Measurements from ENCODE around the gene DCLRE1B. TPM values are rescaled to one million over a fixed set of nuclear protein-coding genes. Genes with fewer than 3 reads are reported as not detected.

DCLRE1B gene
- total RNA-seq, 2 donors from 2014 or later = 5.4 to 7.0 TPM

GRCh38 chr1:113918243-113918642 lies 13.1 kb downstream of the DCLRE1B start:
- no peak overlapping the region for H3K4me3 Mint-ChIP-seq
- H3K4me1 Mint-ChIP-seq = peaks cover 7% of the 10 kb centered on the region
- H3K36me3 Mint-ChIP-seq (ENCODE audit: low read depth) = peaks cover 2% of the 10 kb centered on the region
- H3K27ac Mint-ChIP-seq = no peak overlapping the region
- DNase-seq (no peak), ATAC-seq (no peak)
- H3K27me3 Mint-ChIP-seq = peaks cover 9% of the 10 kb centered on the region
- H3K9me3 ChIP-seq (ENCODE audit: control insufficient read depth, low read length, poor library complexity, severe bottlenecking) = no peaks in the 10 kb centered on the region

DNA sequence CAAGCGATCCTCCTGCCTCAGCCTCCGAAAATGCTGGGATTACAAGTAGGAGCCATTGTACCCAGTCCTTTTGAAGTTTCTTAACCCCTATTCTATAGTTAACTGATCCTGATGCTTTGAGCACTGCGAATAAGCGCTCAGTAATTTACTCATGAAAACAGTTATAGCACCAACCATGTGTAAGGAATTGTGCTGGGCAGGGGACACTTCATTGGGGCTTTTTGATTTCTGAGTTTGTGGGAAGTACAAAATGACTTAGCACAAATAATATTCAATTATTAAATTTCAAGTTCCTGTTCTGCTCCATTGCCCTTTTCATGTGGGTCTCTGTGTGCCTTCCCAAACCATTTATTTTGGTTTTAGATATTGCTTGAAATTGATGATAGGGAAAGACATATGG lies 17.8 kb downstream of the DCLRE1B start:
- H3K27me3 Mint-ChIP-seq = peaks cover 9% of the 10 kb centered on the region
- H3K36me3 Mint-ChIP-seq (ENCODE audit: low read depth) = peaks cover 2% of the 10 kb centered on the region
- no peak for DNase-seq
- ATAC-seq = no peak
- peaks cover 6% of the 10 kb centered on the region for H3K4me1 Mint-ChIP-seq
- H3K9me3 ChIP-seq (ENCODE audit: control insufficient read depth, low read length, poor library complexity, severe bottlenecking) = no peaks in the 10 kb centered on the region
- no peak overlapping the region for H3K4me3 Mint-ChIP-seq
- no peak overlapping the region for H3K27ac Mint-ChIP-seq

- H3K9me3 ChIP-seq (ENCODE audit: control insufficient read depth, low read length, poor library complexity, severe bottlenecking) = no peaks in the 10 kb centered on the region
- Mint-ChIP-seq H3K4me3 (no peak overlapping the region), H3K36me3 (ENCODE audit: low read depth) (peaks cover 3% of the 10 kb centered on the region), H3K27ac (peak overlapping the region; percentile 49), H3K27me3 (no peaks in the 10 kb centered on the region), H3K4me1 (peaks cover 17% of the 10 kb centered on the region)
- DNase-seq (no peak), ATAC-seq (no peak)
Observed at GRCh38 chr1:113924473-113924872, 19.3 kb downstream of the DCLRE1B start.

GRCh38 chr1:113928187-113928930 lies 23.2 kb downstream of the DCLRE1B start:
- ATAC-seq = no peak
- DNase-seq = no peak
- H3K27ac Mint-ChIP-seq = peak overlapping the region; percentile 99
- H3K36me3 Mint-ChIP-seq (ENCODE audit: low read depth) = peaks cover 10% of the 10 kb centered on the region
- H3K27me3 Mint-ChIP-seq = no peaks in the 10 kb centered on the region
- H3K9me3 ChIP-seq (ENCODE audit: control insufficient read depth, low read length, poor library complexity, severe bottlenecking) = no peaks in the 10 kb centered on the region
- peak overlapping the region; percentile 98 for H3K4me3 Mint-ChIP-seq
- H3K4me1 Mint-ChIP-seq = peaks cover 46% of the 10 kb centered on the region

DNA sequence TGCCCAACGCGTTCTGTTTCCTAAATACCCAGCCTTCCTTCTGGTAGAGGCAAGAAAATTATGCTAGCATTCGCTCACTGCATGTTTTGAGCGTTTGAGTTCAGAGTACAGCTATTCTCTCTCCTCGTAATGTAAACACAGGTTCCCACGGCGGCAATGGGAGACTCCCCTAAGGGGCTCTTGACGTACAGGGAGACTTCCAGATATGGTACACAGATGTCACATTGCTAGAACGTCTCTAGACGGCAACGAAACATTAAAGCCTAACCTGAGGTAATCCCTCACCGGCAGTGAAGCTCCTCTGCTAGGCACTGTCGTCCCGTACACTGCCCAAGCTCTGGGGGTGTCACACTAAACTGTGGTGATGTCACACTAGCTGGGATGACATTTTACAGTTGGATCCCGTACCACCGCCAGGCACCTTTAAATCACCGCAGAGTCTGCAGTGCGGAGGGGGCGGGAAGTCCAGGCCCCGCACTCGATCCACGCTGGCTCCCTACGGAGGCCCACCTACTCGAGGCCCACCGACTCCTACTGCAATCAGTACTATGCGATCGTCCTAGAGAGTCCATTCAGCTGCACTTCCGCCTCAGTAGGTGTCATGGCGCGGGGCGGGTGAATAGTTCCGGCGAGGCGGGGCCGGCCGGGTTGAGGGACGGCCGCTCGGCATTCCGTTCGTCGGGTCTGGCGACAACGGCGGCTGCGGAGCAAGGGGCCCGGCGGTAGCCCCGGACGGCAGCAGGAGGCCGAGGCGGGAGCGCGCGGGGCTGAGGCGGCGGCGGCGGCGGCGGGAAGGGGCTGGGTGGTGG lies 24.0 kb downstream of the DCLRE1B start, which contains the start of gene HIPK1:
HIPK1 (plus strand) TSS at position 384 of the 809 bp plus-strand sequence.
- H3K36me3 Mint-ChIP-seq (ENCODE audit: low read depth) = peaks cover 15% of the 10 kb centered on the region
- H3K27ac Mint-ChIP-seq = peak within 1 kb of the TSS; percentile 99
- H3K4me3 Mint-ChIP-seq = peak within 1 kb of the TSS; percentile 98
- H3K4me1 Mint-ChIP-seq = peaks cover 53% of the 10 kb centered on the region
- no peaks in the 10 kb centered on the region for H3K27me3 Mint-ChIP-seq
- ATAC-seq (peak; percentile 59), DNase-seq (peak; percentile 85 to 91 (median 86))
- no peaks in the 10 kb centered on the region for H3K9me3 ChIP-seq (ENCODE audit: control insufficient read depth, low read length, poor library complexity, severe bottlenecking)

DNA sequence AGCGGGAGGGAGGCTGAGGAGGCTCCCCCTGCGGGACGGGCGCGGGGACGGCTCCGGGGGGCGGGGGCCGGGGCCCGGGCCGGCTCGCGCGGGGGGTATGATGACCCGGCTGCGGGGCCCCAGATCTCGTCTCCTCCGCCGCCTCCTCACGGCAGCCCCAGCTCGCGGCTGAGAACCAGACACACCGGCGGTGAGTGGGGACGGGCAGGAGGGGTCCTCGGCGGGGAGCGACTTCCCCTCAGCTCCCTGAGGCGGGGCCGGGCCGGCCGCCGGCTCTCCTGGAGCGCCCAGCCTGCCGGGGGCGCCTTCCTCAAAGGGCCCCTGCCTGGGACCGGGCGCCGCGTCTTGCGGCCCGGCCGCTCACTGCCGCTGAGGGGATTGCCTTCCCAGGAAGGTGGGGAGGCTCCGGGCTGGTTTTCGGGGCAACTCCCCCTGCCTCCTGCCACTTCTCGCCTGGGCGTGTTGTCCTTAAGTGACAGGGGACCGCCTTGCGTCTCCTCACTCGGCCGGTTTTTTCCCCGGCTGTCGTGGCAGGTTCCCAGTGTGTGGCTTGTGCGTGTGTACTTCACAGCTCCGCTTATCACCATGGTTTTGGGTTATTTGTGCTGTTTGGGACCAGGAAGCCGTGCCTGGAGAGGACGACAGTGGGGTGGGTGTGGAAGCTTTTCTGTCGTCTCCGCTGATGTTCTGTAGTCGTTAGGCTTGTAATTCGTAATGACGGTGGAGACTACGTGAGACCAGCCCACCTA lies 24.8 kb downstream of the DCLRE1B start:
- peaks cover 55% of the 10 kb centered on the region for H3K4me1 Mint-ChIP-seq
- peak overlapping the region; percentile 99 for H3K27ac Mint-ChIP-seq
- H3K27me3 Mint-ChIP-seq = no peaks in the 10 kb centered on the region
- peaks cover 15% of the 10 kb centered on the region for H3K36me3 Mint-ChIP-seq (ENCODE audit: low read depth)
- DNase-seq = peak; percentile 55 to 80 (median 72)
- ATAC-seq = peak; percentile 50
- H3K9me3 ChIP-seq (ENCODE audit: control insufficient read depth, low read length, poor library complexity, severe bottlenecking) = no peaks in the 10 kb centered on the region
- peak overlapping the region; percentile 98 for H3K4me3 Mint-ChIP-seq

- peak; percentile 64 for ATAC-seq
- H3K4me1 Mint-ChIP-seq = peaks cover 61% of the 10 kb centered on the region
- peaks cover 15% of the 10 kb centered on the region for H3K36me3 Mint-ChIP-seq (ENCODE audit: low read depth)
Observed at GRCh38 chr1:113930499-113931161, 25.5 kb downstream of the DCLRE1B start.

DNA sequence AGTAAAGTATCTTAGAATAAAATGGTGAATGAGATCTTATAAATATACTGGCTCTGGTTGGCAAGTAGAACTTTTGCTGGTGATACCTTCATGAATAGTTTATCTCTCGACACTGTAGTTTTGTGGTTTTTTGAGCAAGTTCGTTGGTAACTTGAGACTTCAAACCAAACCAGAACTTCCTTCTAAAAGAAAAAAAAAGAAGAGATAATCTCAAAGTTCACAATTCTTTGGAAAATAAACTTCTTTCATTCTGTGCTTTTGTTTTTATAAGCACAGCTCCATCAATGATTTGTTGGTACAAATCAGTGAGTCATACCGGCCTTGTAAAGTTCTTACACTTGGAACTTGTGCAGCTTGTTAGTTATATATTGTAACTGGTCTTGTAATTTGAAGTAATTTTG lies 26.3 kb downstream of the DCLRE1B start:
- Mint-ChIP-seq H3K27me3 (no peaks in the 10 kb centered on the region), H3K27ac (peak overlapping the region; percentile 99), H3K4me3 (peak overlapping the region; percentile 98), H3K36me3 (ENCODE audit: low read depth) (peaks cover 15% of the 10 kb centered on the region), H3K4me1 (peaks cover 68% of the 10 kb centered on the region)
- no peaks in the 10 kb centered on the region for H3K9me3 ChIP-seq (ENCODE audit: control insufficient read depth, low read length, poor library complexity, severe bottlenecking)
- DNase-seq (no peak), ATAC-seq (no peak)

More at GRCh38 chr1:113930499-113931161, 25.5 kb downstream of the DCLRE1B start:
- DNase-seq = peak; percentile 44 to 79 (median 68)
- Mint-ChIP-seq H3K27ac (peak overlapping the region; percentile 99), H3K4me3 (peak overlapping the region; percentile 98), H3K27me3 (no peaks in the 10 kb centered on the region)
- no peaks in the 10 kb centered on the region for H3K9me3 ChIP-seq (ENCODE audit: control insufficient read depth, low read length, poor library complexity, severe bottlenecking)

GRCh38 chr1:113934006-113934405 lies 28.9 kb downstream of the DCLRE1B start:
- H3K27ac Mint-ChIP-seq = peak overlapping the region; percentile 99
- H3K9me3 ChIP-seq (ENCODE audit: control insufficient read depth, low read length, poor library complexity, severe bottlenecking) = no peaks in the 10 kb centered on the region
- H3K4me1 Mint-ChIP-seq = peaks cover 71% of the 10 kb centered on the region
- H3K4me3 Mint-ChIP-seq = peak overlapping the region; percentile 98
- ATAC-seq (no peak), DNase-seq (no peak)
- H3K27me3 Mint-ChIP-seq = no peaks in the 10 kb centered on the region
- peaks cover 21% of the 10 kb centered on the region for H3K36me3 Mint-ChIP-seq (ENCODE audit: low read depth)

DNA sequence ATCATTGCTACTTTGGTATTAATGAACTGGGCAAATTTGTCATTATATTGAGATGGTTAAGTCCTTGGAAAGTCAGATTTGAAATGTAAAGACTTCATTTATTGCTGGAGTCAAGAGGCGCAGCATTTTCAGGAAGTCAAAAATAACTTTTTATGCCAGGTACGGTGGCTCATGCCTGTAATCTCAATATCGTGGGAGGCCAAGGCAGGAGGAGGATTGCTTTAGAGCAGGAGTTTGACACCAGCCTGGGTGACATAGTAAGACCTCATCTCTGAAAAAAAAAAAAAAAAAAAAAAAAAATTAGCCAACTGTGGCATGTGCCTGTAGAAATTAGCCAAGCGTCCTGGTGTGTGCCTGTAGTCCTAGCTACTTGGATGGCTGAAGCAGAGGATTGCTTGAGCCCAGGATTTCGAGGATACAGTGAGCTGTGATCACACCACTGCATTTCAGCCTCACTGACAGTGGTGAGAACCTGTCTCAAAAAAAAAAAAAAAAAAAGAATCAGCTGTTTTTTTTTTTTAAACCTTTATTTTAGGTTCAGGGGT lies 29.5 kb downstream of the DCLRE1B start:
- no peaks in the 10 kb centered on the region for H3K9me3 ChIP-seq (ENCODE audit: control insufficient read depth, low read length, poor library complexity, severe bottlenecking)
- Mint-ChIP-seq H3K36me3 (ENCODE audit: low read depth) (peaks cover 21% of the 10 kb centered on the region), H3K27me3 (no peaks in the 10 kb centered on the region), H3K4me3 (peak overlapping the region; percentile 98), H3K4me1 (peaks cover 74% of the 10 kb centered on the region), H3K27ac (peak overlapping the region; percentile 99)
- DNase-seq (no peak), ATAC-seq (no peak)

GRCh38 chr1:113935176-113935575 lies 30.1 kb downstream of the DCLRE1B start:
- Mint-ChIP-seq H3K36me3 (ENCODE audit: low read depth) (peaks cover 19% of the 10 kb centered on the region), H3K27ac (peak overlapping the region; percentile 93), H3K27me3 (no peaks in the 10 kb centered on the region), H3K4me3 (no peak overlapping the region), H3K4me1 (peaks cover 78% of the 10 kb centered on the region)
- DNase-seq (no peak), ATAC-seq (no peak)
- H3K9me3 ChIP-seq (ENCODE audit: control insufficient read depth, low read length, poor library complexity, severe bottlenecking) = no peaks in the 10 kb centered on the region

DNA sequence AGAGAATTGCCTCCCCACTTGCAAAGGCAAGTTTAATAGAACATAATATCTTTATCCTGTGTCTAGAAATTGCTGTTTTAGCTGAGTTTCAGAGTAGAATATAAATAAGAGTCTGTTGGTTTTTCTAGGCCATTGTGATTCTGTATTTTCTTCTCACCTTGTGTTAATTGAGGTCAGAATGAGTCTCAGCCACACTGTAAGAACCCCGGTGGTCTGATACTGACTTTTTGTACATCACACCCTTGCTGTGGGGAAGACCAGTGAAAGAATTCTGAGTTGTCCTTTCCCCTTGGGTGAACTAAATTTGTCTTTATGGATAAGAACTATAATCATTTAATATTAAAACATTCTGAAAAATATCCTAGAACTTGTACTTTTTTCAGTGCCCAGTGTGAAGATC lies 30.8 kb downstream of the DCLRE1B start:
- ATAC-seq (no peak), DNase-seq (no peak)
- H3K9me3 ChIP-seq (ENCODE audit: control insufficient read depth, low read length, poor library complexity, severe bottlenecking) = no peaks in the 10 kb centered on the region
- no peaks in the 10 kb centered on the region for H3K27me3 Mint-ChIP-seq
- H3K4me1 Mint-ChIP-seq = peaks cover 78% of the 10 kb centered on the region
- peak overlapping the region; percentile 93 for H3K27ac Mint-ChIP-seq
- H3K36me3 Mint-ChIP-seq (ENCODE audit: low read depth) = peaks cover 17% of the 10 kb centered on the region
- H3K4me3 Mint-ChIP-seq = no peak overlapping the region

All from T-helper 17 cell (primary cell).